ENCODE measurements around the gene PLCB3. TPM values are rescaled to one million over a fixed set of nuclear protein-coding genes. Genes with fewer than 3 reads are reported as not detected.
A peak's percentile ranks its signal among the peaks of the same experiment; 100 is the strongest.

Gene PLCB3
- total and polyA plus RNA-seq, 10 of the 15 experiments (the other 5 are each of a cell fraction or from before 2014, with no cell fraction given) = 0.03 to 10.3 (median 3.3) TPM

- TF ChIP-seq RAD21 (IDR thresholded peaks at IDR 0.05; ENCODE audit: insufficient read depth, low read depth, low read length) (no peak), ETV6 (conservative IDR thresholded peaks at IDR 0.05 in 1 of 2, IDR thresholded peaks at IDR 0.05 in 1 of 2; ENCODE audit: borderline replicate concordance in 1 of 2, low read depth in 1 of 2) (peak in 1 of 2 experiments; percentile 59; a peak in 2 of 4 replicates), EZH2 (IDR thresholded peaks at IDR 0.05; ENCODE audit: borderline replicate concordance, control insufficient read depth, low read depth, low read length) (no peak), PAX8 (IDR thresholded peaks at IDR 0.05) (no peak), FOXK2 (IDR thresholded peaks at IDR 0.05) (no peak), BRCA1 (IDR thresholded peaks at IDR 0.05; ENCODE audit: low read depth, low read length) (no peak), ZNF207 (IDR thresholded peaks at IDR 0.05; ENCODE audit: borderline replicate concordance) (no peak), SMAD1 (IDR thresholded peaks at IDR 0.05; ENCODE audit: low read depth, partially characterized antibody) (peak; percentile 73), HDGF (IDR thresholded peaks at IDR 0.05) (peak; percentile 18; the same call in 1 of the 2 replicates), ASH2L (IDR thresholded peaks at IDR 0.05; ENCODE audit: borderline replicate concordance, low read depth) (peak; percentile 35; the same call in 1 of the 2 replicates), ESRRA (IDR thresholded peaks at IDR 0.05; ENCODE audit: low read length) (no peak), ATF7 (IDR thresholded peaks at IDR 0.05; ENCODE audit: low read depth) (peak; percentile 82), ZZZ3 (IDR thresholded peaks at IDR 0.05; ENCODE audit: control insufficient read depth, insufficient read length, low read depth) (no peak), CREB1 (IDR thresholded peaks at IDR 0.05; ENCODE audit: low read depth) (peak; percentile 94), SMARCA5 (IDR thresholded peaks at IDR 0.05) (peak; percentile 99), RCOR1 (conservative IDR thresholded peaks at IDR 0.05; ENCODE audit: low read depth, low read length) (0 out of 2 replicates have a peak, but pooled peaks have one; percentile 37), BCL11A (IDR thresholded peaks at IDR 0.05; ENCODE audit: low read depth, low read length) (no peak), CHD2 (IDR thresholded peaks at IDR 0.05; ENCODE audit: borderline replicate concordance, low read depth, low read length) (peak; percentile 77; the same call in 1 of the 2 replicates), NR2C2 (IDR thresholded peaks at IDR 0.05; ENCODE audit: borderline replicate concordance, control insufficient read depth, insufficient read length, low read depth) (no peak), ZBTB40 (IDR thresholded peaks at IDR 0.05; ENCODE audit: borderline replicate concordance) (peak; percentile 98), TAF1 (IDR thresholded peaks at IDR 0.05; ENCODE audit: borderline replicate concordance, low read depth, low read length) (peak; percentile 83), FOS (IDR thresholded peaks at IDR 0.05; ENCODE audit: borderline replicate concordance, extremely low read depth, insufficient read length) (no peak)
- TF ChIP-seq, protein P1, sequence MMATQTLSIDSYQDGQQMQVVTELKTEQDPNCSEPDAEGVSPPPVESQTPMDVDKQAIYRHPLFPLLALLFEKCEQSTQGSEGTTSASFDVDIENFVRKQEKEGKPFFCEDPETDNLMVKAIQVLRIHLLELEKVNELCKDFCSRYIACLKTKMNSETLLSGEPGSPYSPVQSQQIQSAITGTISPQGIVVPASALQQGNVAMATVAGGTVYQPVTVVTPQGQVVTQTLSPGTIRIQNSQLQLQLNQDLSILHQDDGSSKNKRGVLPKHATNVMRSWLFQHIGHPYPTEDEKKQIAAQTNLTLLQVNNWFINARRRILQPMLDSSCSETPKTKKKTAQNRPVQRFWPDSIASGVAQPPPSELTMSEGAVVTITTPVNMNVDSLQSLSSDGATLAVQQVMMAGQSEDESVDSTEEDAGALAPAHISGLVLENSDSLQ (IDR thresholded peaks at IDR 0.05) = peak; percentile 69; the same call in 1 of the 2 replicates
- TF ChIP-seq, protein P2, sequence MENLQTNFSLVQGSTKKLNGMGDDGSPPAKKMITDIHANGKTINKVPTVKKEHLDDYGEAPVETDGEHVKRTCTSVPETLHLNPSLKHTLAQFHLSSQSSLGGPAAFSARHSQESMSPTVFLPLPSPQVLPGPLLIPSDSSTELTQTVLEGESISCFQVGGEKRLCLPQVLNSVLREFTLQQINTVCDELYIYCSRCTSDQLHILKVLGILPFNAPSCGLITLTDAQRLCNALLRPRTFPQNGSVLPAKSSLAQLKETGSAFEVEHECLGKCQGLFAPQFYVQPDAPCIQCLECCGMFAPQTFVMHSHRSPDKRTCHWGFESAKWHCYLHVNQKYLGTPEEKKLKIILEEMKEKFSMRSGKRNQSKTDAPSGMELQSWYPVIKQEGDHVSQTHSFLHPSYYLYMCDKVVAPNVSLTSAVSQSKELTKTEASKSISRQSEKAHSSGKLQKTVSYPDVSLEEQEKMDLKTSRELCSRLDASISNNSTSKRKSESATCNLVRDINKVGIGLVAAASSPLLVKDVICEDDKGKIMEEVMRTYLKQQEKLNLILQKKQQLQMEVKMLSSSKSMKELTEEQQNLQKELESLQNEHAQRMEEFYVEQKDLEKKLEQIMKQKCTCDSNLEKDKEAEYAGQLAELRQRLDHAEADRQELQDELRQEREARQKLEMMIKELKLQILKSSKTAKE (IDR thresholded peaks at IDR 0.05; ENCODE audit: low read depth, poor library complexity, severe bottlenecking) = peak; percentile 92
These were observed 66.1 kb downstream of the PLCB3 start, which contains the start of gene TRMT112 (continued) for GRCh38 chr11:64317325-64317960.
